HEK293 (cell line): ENCODE results near the gene UGT1A8.

Source experiments
- BCL11A ChIP-seq: fragments of 450-650 bp; formaldehyde crosslinking; IDR thresholded peaks from 2 replicates; pipeline ENCODE4 v1.5.1; 2016; ENCODE audit warnings: low read depth, missing biosample characterization, missing genetic modification characterization
- HOXC10 ChIP-seq: sonication (generic); formaldehyde crosslinking; IDR thresholded peaks from 2 replicates; pipeline ENCODE4 v1.8.1; 2023; ENCODE audit warnings: mild to moderate bottlenecking, missing genetic modification reagents
- SP7 ChIP-seq: fragments of 450-650 bp; formaldehyde crosslinking; IDR thresholded peaks from 2 replicates; pipeline ENCODE4 v1.5.1; 2016; ENCODE audit warnings: missing biosample characterization, missing genetic modification characterization
- TCF7L2 ChIP-seq: IDR thresholded peaks from 2 replicates; pipeline ENCODE4 v1.6.1; 2011; ENCODE audit warnings: low read depth, mild to moderate bottlenecking, inconsistent platforms, low read length, moderate library complexity, borderline replicate concordance
- YY1 ChIP-seq: fragments of 450-650 bp; formaldehyde crosslinking; IDR thresholded peaks from 2 replicates; pipeline ENCODE4 v1.5.1; 2018; ENCODE audit warnings: missing biosample characterization, missing genetic modification characterization
- ZBTB1 ChIP-seq: fragments of 450-650 bp; formaldehyde crosslinking; IDR thresholded peaks from 2 replicates; pipeline ENCODE4 v1.5.1; 2016; ENCODE audit warnings: missing biosample characterization, missing genetic modification characterization
- ZNF114 ChIP-seq: fragments of 450-650 bp; formaldehyde crosslinking; IDR thresholded peaks from 2 replicates; pipeline ENCODE4 v1.5.0; 2017; ENCODE audit warnings: missing biosample characterization, missing genetic modification characterization
- ZNF394 ChIP-seq: fragments of 450-650 bp; formaldehyde crosslinking; IDR thresholded peaks from 2 replicates; pipeline ENCODE4 v1.5.1; 2016; ENCODE audit warnings: missing biosample characterization, missing genetic modification characterization, mild to moderate bottlenecking, moderate library complexity, borderline replicate concordance
- ZSCAN4 ChIP-seq: fragments of 450-650 bp; formaldehyde crosslinking; IDR thresholded peaks from 2 replicates; pipeline ENCODE4 v1.5.1; 2017; ENCODE audit warnings: missing biosample characterization, missing genetic modification characterization
- ZSCAN5A ChIP-seq: fragments of 450-650 bp; formaldehyde crosslinking; IDR thresholded peaks from 2 replicates; pipeline ENCODE4 v1.5.1; 2016; ENCODE audit warnings: missing biosample characterization, missing genetic modification characterization
- TF ChIP-seq, protein P1 (sequence below): fragments of 450-650 bp; formaldehyde crosslinking; IDR thresholded peaks from 2 replicates; pipeline ENCODE4 v1.5.1; 2016; ENCODE audit warnings: missing biosample characterization, missing genetic modification characterization
- TF ChIP-seq, protein P2 (sequence below): fragments of 450-650 bp; formaldehyde crosslinking; IDR thresholded peaks from 2 replicates; pipeline ENCODE4 v1.5.1; 2016; ENCODE audit warnings: missing biosample characterization, missing genetic modification characterization
- TF ChIP-seq, protein P3 (sequence below): fragments of 450-650 bp; formaldehyde crosslinking; IDR thresholded peaks from 2 replicates; pipeline ENCODE4 v1.5.1; 2016; ENCODE audit warnings: missing biosample characterization, missing genetic modification characterization
- TF ChIP-seq, protein P4 (sequence below): fragments of 450-650 bp; IDR thresholded peaks from 2 replicates; pipeline ENCODE4 v1.5.1; 2018; ENCODE audit warnings: missing biosample characterization, mild to moderate bottlenecking, missing genetic modification characterization

- TF ChIP-seq ZBTB1 (tag by site-specific recombination) (no peak), ZNF394 (tag by site-specific recombination) (no peak), YY1 (tag by site-specific recombination) (no peak), ZNF114 (tag by site-specific recombination) (no peak), ZSCAN5A (tag by site-specific recombination) (no peak), TCF7L2 (no peak), SP7 (tag by site-specific recombination) (no peak), HOXC10 (CRISPR knock-in tag) (no peak), BCL11A (tag by site-specific recombination) (no peak), ZSCAN4 (tag by site-specific recombination) (no peak)
- TF ChIP-seq, protein P1, sequence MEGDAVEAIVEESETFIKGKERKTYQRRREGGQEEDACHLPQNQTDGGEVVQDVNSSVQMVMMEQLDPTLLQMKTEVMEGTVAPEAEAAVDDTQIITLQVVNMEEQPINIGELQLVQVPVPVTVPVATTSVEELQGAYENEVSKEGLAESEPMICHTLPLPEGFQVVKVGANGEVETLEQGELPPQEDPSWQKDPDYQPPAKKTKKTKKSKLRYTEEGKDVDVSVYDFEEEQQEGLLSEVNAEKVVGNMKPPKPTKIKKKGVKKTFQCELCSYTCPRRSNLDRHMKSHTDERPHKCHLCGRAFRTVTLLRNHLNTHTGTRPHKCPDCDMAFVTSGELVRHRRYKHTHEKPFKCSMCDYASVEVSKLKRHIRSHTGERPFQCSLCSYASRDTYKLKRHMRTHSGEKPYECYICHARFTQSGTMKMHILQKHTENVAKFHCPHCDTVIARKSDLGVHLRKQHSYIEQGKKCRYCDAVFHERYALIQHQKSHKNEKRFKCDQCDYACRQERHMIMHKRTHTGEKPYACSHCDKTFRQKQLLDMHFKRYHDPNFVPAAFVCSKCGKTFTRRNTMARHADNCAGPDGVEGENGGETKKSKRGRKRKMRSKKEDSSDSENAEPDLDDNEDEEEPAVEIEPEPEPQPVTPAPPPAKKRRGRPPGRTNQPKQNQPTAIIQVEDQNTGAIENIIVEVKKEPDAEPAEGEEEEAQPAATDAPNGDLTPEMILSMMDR (tag by site-specific recombination), result no peak
- TF ChIP-seq, protein P2, sequence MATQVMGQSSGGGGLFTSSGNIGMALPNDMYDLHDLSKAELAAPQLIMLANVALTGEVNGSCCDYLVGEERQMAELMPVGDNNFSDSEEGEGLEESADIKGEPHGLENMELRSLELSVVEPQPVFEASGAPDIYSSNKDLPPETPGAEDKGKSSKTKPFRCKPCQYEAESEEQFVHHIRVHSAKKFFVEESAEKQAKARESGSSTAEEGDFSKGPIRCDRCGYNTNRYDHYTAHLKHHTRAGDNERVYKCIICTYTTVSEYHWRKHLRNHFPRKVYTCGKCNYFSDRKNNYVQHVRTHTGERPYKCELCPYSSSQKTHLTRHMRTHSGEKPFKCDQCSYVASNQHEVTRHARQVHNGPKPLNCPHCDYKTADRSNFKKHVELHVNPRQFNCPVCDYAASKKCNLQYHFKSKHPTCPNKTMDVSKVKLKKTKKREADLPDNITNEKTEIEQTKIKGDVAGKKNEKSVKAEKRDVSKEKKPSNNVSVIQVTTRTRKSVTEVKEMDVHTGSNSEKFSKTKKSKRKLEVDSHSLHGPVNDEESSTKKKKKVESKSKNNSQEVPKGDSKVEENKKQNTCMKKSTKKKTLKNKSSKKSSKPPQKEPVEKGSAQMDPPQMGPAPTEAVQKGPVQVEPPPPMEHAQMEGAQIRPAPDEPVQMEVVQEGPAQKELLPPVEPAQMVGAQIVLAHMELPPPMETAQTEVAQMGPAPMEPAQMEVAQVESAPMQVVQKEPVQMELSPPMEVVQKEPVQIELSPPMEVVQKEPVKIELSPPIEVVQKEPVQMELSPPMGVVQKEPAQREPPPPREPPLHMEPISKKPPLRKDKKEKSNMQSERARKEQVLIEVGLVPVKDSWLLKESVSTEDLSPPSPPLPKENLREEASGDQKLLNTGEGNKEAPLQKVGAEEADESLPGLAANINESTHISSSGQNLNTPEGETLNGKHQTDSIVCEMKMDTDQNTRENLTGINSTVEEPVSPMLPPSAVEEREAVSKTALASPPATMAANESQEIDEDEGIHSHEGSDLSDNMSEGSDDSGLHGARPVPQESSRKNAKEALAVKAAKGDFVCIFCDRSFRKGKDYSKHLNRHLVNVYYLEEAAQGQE, result no peak
- TF ChIP-seq, protein P3, sequence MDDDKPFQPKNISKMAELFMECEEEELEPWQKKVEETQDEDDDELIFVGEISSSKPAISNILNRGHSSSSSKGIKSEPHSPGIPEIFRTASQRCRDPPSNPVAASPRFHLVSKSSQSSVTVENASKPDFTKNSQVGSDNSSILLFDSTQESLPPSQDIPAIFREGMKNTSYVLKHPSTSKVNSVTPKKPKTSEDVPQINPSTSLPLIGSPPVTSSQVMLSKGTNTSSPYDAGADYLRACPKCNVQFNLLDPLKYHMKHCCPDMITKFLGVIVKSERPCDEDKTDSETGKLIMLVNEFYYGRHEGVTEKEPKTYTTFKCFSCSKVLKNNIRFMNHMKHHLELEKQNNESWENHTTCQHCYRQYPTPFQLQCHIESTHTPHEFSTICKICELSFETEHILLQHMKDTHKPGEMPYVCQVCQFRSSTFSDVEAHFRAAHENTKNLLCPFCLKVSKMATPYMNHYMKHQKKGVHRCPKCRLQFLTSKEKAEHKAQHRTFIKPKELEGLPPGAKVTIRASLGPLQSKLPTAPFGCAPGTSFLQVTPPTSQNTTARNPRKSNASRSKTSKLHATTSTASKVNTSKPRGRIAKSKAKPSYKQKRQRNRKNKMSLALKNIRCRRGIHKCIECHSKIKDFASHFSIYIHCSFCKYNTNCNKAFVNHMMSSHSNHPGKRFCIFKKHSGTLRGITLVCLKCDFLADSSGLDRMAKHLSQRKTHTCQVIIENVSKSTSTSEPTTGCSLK, result no peak
- TF ChIP-seq, protein P4, sequence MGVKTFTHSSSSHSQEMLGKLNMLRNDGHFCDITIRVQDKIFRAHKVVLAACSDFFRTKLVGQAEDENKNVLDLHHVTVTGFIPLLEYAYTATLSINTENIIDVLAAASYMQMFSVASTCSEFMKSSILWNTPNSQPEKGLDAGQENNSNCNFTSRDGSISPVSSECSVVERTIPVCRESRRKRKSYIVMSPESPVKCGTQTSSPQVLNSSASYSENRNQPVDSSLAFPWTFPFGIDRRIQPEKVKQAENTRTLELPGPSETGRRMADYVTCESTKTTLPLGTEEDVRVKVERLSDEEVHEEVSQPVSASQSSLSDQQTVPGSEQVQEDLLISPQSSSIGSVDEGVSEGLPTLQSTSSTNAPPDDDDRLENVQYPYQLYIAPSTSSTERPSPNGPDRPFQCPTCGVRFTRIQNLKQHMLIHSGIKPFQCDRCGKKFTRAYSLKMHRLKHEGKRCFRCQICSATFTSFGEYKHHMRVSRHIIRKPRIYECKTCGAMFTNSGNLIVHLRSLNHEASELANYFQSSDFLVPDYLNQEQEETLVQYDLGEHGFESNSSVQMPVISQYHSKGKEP (tag by site-specific recombination), result no peak
Observed at GRCh38 chr2:233796254-233796653, 178.8 kb downstream of the UGT1A8 start.
